Prostate gland (tissue), 2 donors: Measurements from ENCODE around the gene FBXO17. TPM values are rescaled to one million over a fixed set of nuclear protein-coding genes. Genes with fewer than 3 reads are reported as not detected.

Experiments used
- DNase-seq: peaks from one replicate; pipeline ENCODE4 v3.0.0-alpha.2; 2019; ENCODE audit warnings: low spot score
- H3K27ac ChIP-seq, 2 donors: fragments of 200-600 bp; sonication (generic); 2 replicates each; pipeline ENCODE4 v1.5.1; 2017 to 2019
- H3K27me3 ChIP-seq: fragments of 200-600 bp; sonication (generic); replicated peaks from 2 replicates; pipeline ENCODE4 v1.5.1; 2019; ENCODE audit not compliant: insufficient read depth
- H3K36me3 ChIP-seq, 2 donors: fragments of 200-600 bp; sonication (generic); 1 replicate in 1 of 2; 2 replicates in 1 of 2; pipeline versions ENCODE4 v1.5.1 to v1.8.1; 2017 to 2019
- H3K4me1 ChIP-seq: fragments of 200-600 bp; sonication (generic); replicated peaks from 2 replicates; pipeline ENCODE4 v1.5.1; 2019
- H3K4me3 ChIP-seq, 2 donors: fragments of 200-600 bp; sonication (generic); 2 replicates each; pipeline ENCODE4 v1.5.1; 2017 to 2019
- H3K9me3 ChIP-seq: fragments of 200-600 bp; sonication (generic); 2 replicates; pipeline ENCODE4 v1.5.1; 2017
- POLR2A ChIP-seq: fragments of 450-650 bp; IDR thresholded peaks from one replicate; pipeline ENCODE4 v1.6.1; 2016; ENCODE audit warnings: antibody characterized with exemption, mild to moderate bottlenecking
- POLR2AphosphoS5 ChIP-seq: sonication (generic); formaldehyde crosslinking; IDR thresholded peaks from one replicate; pipeline ENCODE4 v1.6.1; 2017; ENCODE audit warnings: antibody characterized with exemption
- WGBS: methylation state at CpG from one replicate; pipeline ENCODE4 v1.1.5; 2018; 5-methylcytosine and 5-hydroxymethylcytosine counted together
- intact Hi-C: fragments of 100-400 bp; cut with DNase I; formaldehyde crosslinking; loops from one replicate; pipeline ENCODE4 v1.14.2; 2022
- total RNA-seq, 2 donors: library from RNA; depleted of rRNA; stranded (reverse); fragments of >200 nt; gene quantifications; one replicate each; pipeline ENCODE4 v1.1.0, GENCODE V29; 2016
- TF ChIP-seq, protein P1 (sequence below), 4 experiments: fragments of 200-600 bp in 2 of 4; fragments of 450-650 bp in 2 of 4; sonication (generic) in 2 of 4; IDR thresholded peaks; 1 replicate in 3 of 4; 2 replicates in 1 of 4; pipeline ENCODE4 v1.5.1; 2016 to 2019; ENCODE audit warnings: antibody characterized with exemption in 4 of 4, mild to moderate bottlenecking in 2 of 4, moderate library complexity in 2 of 4

The FBXO17 gene
- total RNA-seq, 2 donors from 2014 or later, result 25.9 to 40.5 TPM

DNA sequence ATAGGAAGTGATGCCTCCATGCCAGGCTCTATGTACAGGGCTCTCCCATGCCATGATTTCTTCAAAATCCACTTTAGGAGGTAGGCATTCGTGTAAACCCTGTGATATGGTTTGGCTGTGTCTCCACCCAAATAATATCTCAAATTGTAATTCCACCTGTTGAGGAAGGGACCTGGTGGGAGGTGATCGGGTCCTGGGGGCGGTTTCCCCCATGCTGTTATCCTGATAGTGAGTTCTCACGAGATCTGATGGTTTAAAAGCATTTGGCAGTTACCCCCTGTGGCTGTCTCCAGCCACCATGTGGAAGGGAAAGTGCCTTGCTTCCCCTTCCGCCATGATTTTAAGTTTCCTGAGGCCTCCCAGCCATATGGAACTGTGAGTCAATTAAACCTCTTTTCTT lies 53.1 kb downstream of the FBXO17 start:
- intact Hi-C loops, result no loop called here
- DNase-seq, result no peak
- Histone ChIP-seq H3K27me3 (no peaks in the 10 kb centered on the region), H3K27ac (no peak overlapping the region), H3K36me3 (no peaks in the 10 kb centered on the region), H3K4me1 (no peaks in the 10 kb centered on the region), H3K9me3 (no peaks in the 10 kb centered on the region), H3K4me3 (no peak overlapping the region)
- WGBS, result 90% methylated on average over 5 of the region's 5 CpGs
- TF ChIP-seq POLR2A (no peak), POLR2AphosphoS5 (no peak)
- TF ChIP-seq, protein P1, sequence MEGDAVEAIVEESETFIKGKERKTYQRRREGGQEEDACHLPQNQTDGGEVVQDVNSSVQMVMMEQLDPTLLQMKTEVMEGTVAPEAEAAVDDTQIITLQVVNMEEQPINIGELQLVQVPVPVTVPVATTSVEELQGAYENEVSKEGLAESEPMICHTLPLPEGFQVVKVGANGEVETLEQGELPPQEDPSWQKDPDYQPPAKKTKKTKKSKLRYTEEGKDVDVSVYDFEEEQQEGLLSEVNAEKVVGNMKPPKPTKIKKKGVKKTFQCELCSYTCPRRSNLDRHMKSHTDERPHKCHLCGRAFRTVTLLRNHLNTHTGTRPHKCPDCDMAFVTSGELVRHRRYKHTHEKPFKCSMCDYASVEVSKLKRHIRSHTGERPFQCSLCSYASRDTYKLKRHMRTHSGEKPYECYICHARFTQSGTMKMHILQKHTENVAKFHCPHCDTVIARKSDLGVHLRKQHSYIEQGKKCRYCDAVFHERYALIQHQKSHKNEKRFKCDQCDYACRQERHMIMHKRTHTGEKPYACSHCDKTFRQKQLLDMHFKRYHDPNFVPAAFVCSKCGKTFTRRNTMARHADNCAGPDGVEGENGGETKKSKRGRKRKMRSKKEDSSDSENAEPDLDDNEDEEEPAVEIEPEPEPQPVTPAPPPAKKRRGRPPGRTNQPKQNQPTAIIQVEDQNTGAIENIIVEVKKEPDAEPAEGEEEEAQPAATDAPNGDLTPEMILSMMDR (IDR thresholded peaks at IDR 0.05), result no peak

DNA sequence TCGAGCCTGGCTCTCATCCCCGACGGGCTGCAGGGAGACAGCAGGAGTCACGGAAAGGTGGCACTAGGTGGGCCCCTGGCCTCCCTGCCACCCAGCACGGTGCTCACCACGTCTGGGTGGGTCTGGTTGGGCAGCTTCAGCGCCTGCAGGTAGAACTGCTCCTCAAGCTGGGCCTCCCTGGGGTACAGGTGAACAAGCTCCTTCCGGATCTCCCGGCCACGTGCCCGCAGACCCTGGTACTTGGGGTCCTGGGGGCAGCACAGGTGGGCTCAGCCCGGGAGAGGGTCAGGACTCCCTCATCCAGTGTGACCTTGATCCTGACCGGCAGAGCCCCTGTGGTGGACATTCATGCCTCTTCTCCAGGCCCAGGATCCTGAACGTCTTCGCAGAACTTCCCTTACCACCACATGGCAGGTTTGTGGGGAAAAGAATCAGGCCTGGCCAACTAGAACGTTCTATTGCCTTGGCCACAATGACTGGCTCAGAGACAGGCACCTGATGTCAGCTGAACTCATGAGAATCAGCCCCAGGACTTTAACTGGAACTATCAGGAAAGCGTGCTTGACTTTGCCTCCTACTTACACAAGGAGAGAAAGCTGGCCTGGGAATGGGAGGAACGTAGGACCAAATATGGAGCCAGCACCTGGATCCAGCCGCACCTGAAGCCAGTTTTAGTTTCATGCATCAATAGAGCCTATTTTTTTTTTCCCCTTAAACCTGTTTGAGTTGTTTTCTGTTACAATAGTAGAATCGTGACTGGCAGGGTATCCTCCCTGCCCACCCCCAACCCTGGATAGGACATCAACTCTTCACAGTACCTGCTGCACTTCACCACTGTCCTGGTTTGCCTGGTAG lies 53.9 kb downstream of the FBXO17 start:
- no peak overlapping the region for H3K4me3 ChIP-seq
- H3K4me1 ChIP-seq, result no peaks in the 10 kb centered on the region
- H3K9me3 ChIP-seq, result no peaks in the 10 kb centered on the region
- no peak overlapping the region for H3K27ac ChIP-seq
- TF ChIP-seq, protein P1 (IDR thresholded peaks at IDR 0.05), result no peak
- no peak for TF ChIP-seq POLR2A
- TF ChIP-seq POLR2AphosphoS5, result no peak
- DNase-seq, result no peak
- 87% methylated on average over 20 of the region's 20 CpGs for WGBS
- no peaks in the 10 kb centered on the region for H3K36me3 ChIP-seq
- no peaks in the 10 kb centered on the region for H3K27me3 ChIP-seq
- intact Hi-C loops, result no loop called here

DNA sequence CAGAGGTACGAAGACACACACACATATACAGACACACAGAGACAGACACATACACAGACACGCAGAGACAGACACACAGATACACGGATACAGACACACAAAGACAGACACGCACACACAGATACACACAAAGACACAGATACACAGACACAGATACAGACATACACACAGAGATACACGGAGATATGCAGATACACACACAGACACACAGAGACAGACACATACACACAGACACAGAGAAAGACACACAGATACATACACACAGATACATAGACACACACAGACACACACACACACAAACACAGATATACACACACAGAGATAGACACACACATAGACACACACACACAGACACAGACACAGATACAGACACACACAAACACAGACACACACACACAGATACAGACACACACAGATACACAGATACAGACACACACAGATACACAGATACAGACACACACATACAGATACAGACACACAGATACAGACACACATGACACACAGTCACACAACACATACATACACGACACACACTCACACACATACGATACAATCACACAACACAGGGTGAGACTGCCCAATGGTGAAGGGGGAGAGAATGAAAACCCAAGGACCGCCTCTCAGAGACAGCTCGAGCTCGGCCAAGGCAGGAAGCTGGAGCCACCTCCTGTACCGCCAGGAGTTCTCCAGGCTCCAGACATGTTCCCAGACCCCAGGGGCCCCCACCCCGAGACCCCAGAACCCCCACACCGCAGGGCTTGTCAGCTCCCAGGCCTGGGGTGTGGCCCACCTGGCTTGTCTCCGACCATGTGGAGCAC lies 54.7 kb downstream of the FBXO17 start:
- no peak overlapping the region for H3K4me3 ChIP-seq
- no peak for DNase-seq
- TF ChIP-seq, protein P1 (IDR thresholded peaks at IDR 0.05), result no peak
- TF ChIP-seq POLR2AphosphoS5 (no peak), POLR2A (no peak)
- WGBS, result 77% methylated on average over 14 of the region's 14 CpGs
- H3K36me3 ChIP-seq, result no peaks in the 10 kb centered on the region
- no peaks in the 10 kb centered on the region for H3K9me3 ChIP-seq
- no peaks in the 10 kb centered on the region for H3K4me1 ChIP-seq
- no peaks in the 10 kb centered on the region for H3K27me3 ChIP-seq
- H3K27ac ChIP-seq, result no peak overlapping the region
- intact Hi-C loops, result no loop called here

DNA sequence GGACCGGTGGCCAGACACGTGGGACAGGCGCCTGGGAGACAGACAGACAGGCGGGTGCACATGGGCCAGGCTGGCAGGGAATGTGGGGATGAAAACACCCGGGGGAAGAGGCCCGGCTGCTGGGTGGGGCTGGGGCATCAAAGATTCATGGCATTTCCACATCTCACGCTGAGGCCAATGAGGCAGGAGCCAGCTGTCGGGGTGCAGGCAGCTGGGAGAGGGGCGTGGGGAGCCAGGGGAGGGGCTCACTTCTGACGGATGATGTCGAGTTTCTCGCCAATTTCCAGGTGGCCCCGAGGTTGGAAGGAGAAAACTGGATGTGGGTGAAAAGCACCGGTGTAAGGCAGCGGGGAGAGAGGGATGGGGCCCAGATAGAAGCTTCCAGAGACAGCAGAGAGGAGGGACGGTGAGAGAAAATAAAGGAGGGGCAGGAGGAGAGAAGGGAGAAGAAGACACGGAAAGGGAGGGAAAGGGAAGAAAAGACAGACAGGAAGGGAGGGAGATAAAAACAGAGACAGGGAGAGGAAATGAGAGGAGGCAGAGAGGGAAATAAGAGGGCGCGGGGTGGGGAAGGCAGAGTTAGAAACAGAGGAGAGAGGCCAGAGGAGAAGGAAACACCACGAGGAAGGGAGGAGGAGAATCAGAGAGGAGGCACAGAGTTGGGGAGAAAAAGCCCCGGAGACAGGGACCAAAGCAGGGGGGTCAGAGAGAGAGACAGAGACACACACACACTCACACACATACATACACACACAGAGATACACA lies 55.5 kb downstream of the FBXO17 start:
- intact Hi-C loops, result no loop called here
- 62% methylated on average over 21 of the region's 21 CpGs for WGBS
- no peak for DNase-seq
- Histone ChIP-seq H3K9me3 (no peaks in the 10 kb centered on the region), H3K4me1 (no peaks in the 10 kb centered on the region), H3K27me3 (no peaks in the 10 kb centered on the region), H3K4me3 (no peak overlapping the region), H3K36me3 (no peaks in the 10 kb centered on the region), H3K27ac (no peak overlapping the region)
- TF ChIP-seq, protein P1 (IDR thresholded peaks at IDR 0.05), result no peak
- no peak for TF ChIP-seq POLR2A
- TF ChIP-seq POLR2AphosphoS5, result no peak
